H1 (cell line): ENCODE results near the gene KAT8. TPM values are rescaled to one million over a fixed set of nuclear protein-coding genes. Genes with fewer than 3 reads are reported as not detected.

Experiments used
- CTCF ChIA-PET: fragments of 300-600 bp; sonication (Branson Sonifier 250); formaldehyde crosslinking; loops from one replicate; lab custom pipeline; 2021; ENCODE audit not compliant: partially characterized antibody; lab: Charles Lee
- POLR2A ChIA-PET: fragments of 300-600 bp; sonication (Branson Sonifier 250); formaldehyde crosslinking; loops from one replicate; lab custom pipeline; 2021; ENCODE audit warnings: inconsistent platforms; ENCODE audit not compliant: partially characterized antibody; lab: Charles Lee
- DNase-seq, 2 experiments: peaks; one replicate each; pipeline versions ENCODE4 v3.0.0 to v3.0.0-alpha.2; 2010 to 2022; ENCODE audit warnings: low spot score in 2 of 2, low read depth in 1 of 2, mixed read lengths in 1 of 2
- FAIRE-seq: peaks from 2 replicates; lab custom pipeline; 2011; peaks lifted over from hg19 to GRCh38; lab: Jason Lieb, UNC
- H2AFZ ChIP-seq: 2 replicates; pipeline ENCODE4 v1.8.1; 2012; ENCODE audit warnings: low read length, inconsistent platforms
- H2AK5ac ChIP-seq: 2 replicates; pipeline ENCODE4 v1.6.1; 2013; ENCODE audit warnings: low read depth, low read length
- H2BK120ac ChIP-seq: replicated peaks from 2 replicates; pipeline ENCODE3; 2013; ENCODE audit warnings: low read depth, low read length, inconsistent platforms
- H2BK12ac ChIP-seq: 2 replicates; pipeline ENCODE4 v1.6.1; 2013; ENCODE audit warnings: low read depth, low read length
- H2BK15ac ChIP-seq: 2 replicates; pipeline ENCODE4 v1.6.1; 2013; ENCODE audit warnings: low read length
- H2BK20ac ChIP-seq: 2 replicates; pipeline ENCODE4 v1.6.1; 2013; ENCODE audit warnings: low read length
- H2BK5ac ChIP-seq: 2 replicates; pipeline ENCODE4 v1.6.1; 2013; ENCODE audit warnings: low read depth, low read length
- H3K14ac ChIP-seq: 2 replicates; pipeline ENCODE4 v1.6.1; 2013; ENCODE audit warnings: inconsistent platforms; ENCODE audit not compliant: insufficient read length
- H3K18ac ChIP-seq: 2 replicates; pipeline ENCODE4 v1.6.1; 2013; ENCODE audit warnings: low read length; ENCODE audit errors: extremely low read depth
- H3K23ac ChIP-seq: 2 replicates; pipeline ENCODE4 v1.6.1; 2013; ENCODE audit warnings: inconsistent platforms; ENCODE audit not compliant: insufficient read length
- H3K23me2 ChIP-seq: 2 replicates; pipeline ENCODE4 v1.6.1; 2013; ENCODE audit warnings: low read depth, low read length
- H3K27ac ChIP-seq: 2 replicates; pipeline ENCODE4 v1.6.1; 2011; ENCODE audit warnings: low read depth, low read length, inconsistent platforms
- H3K27me3 ChIP-seq, 4 experiments: replicated peaks in 1 of 4; 1 replicate in 1 of 4; 2 replicates in 3 of 4; pipeline versions ENCODE4 v1.6.1 to v1.8.1; 2011 to 2013; ENCODE audit warnings: low read length in 3 of 4, mild to moderate bottlenecking in 3 of 4, inconsistent platforms in 2 of 4, mixed read lengths in 2 of 4, moderate library complexity in 1 of 4; ENCODE audit not compliant: control insufficient read depth in 3 of 4, insufficient read depth in 3 of 4; ENCODE audit errors: extremely low read depth in 1 of 4
- H3K36me3 ChIP-seq, 4 experiments: 2 replicates each; pipeline versions ENCODE4 v1.6.1 to v1.8.1; 2011 to 2013; ENCODE audit warnings: mild to moderate bottlenecking in 4 of 4, low read length in 3 of 4, moderate library complexity in 2 of 4, control low read depth in 1 of 4, inconsistent platforms in 1 of 4; ENCODE audit not compliant: insufficient read depth in 4 of 4, control insufficient read depth in 2 of 4
- H3K4ac ChIP-seq: replicated peaks from 2 replicates; pipeline ENCODE3; 2013; ENCODE audit warnings: low read length, low read depth, mixed read lengths, inconsistent platforms; ENCODE audit not compliant: insufficient read length
- H3K4me1 ChIP-seq, 4 experiments: replicated peaks in 1 of 4; 1 replicate in 1 of 4; 2 replicates in 3 of 4; pipeline versions ENCODE4 v1.6.1 to v1.8.1; 2011 to 2013; ENCODE audit warnings: low read length in 3 of 4, inconsistent platforms in 2 of 4, mixed read lengths in 1 of 4; ENCODE audit not compliant: insufficient read depth in 4 of 4, control insufficient read depth in 3 of 4
- H3K4me2 ChIP-seq, 2 experiments: 2 replicates each; pipeline versions ENCODE4 v1.6.1 to v1.8.1; 2011 to 2013; ENCODE audit warnings: low read depth in 2 of 2, low read length in 2 of 2, control low read depth in 1 of 2, inconsistent platforms in 1 of 2, mild to moderate bottlenecking in 1 of 2; ENCODE audit not compliant: insufficient read depth in 1 of 2
- H3K4me3 ChIP-seq, 4 experiments: fragments of 200-600, 300-600 bp in 1 of 4; sonication (generic), shearing (Covaris generic), sonication (Bioruptor Twin) in 1 of 4; 2 replicates each; pipeline versions ENCODE4 v1.5.1 to v1.8.1; 2011 to 2016; ENCODE audit warnings: low read length in 4 of 4, low read depth in 3 of 4, control low read depth in 2 of 4, inconsistent platforms in 2 of 4, mild to moderate bottlenecking in 2 of 4, mixed read lengths in 1 of 4, moderate library complexity in 1 of 4; ENCODE audit not compliant: insufficient read depth in 2 of 4; ENCODE audit errors: extremely low read depth in 1 of 4
- H3K56ac ChIP-seq: replicated peaks from 2 replicates; pipeline ENCODE3; 2013; ENCODE audit warnings: low read depth, mild to moderate bottlenecking, mixed read lengths, low read length, inconsistent platforms; ENCODE audit not compliant: insufficient read length
- H3K79me1 ChIP-seq: 2 replicates; pipeline ENCODE4 v1.6.1; 2013; ENCODE audit warnings: low read depth, low read length, control low read depth
- H3K79me2 ChIP-seq, 2 experiments: 2 replicates each; pipeline versions ENCODE4 v1.6.1 to v1.8.1; 2012 to 2013; ENCODE audit warnings: low read length in 2 of 2, mild to moderate bottlenecking in 2 of 2, inconsistent platforms in 1 of 2; ENCODE audit not compliant: insufficient read depth in 2 of 2, control insufficient read depth in 1 of 2
- H3K9ac ChIP-seq, 4 experiments: replicated peaks in 1 of 4; 1 replicate in 1 of 4; 2 replicates in 3 of 4; pipeline versions ENCODE4 v1.6.1 to v1.8.1; 2011 to 2013; ENCODE audit warnings: low read depth in 3 of 4, low read length in 3 of 4, control low read depth in 2 of 4, mild to moderate bottlenecking in 2 of 4, moderate library complexity in 2 of 4, inconsistent platforms in 1 of 4; ENCODE audit errors: extremely low read depth in 1 of 4
- H3K9me3 ChIP-seq, 2 experiments: 2 replicates each; pipeline versions ENCODE4 v1.6.1 to v1.8.1; 2012 to 2013; ENCODE audit warnings: mild to moderate bottlenecking in 2 of 2, moderate library complexity in 2 of 2, control low read depth in 1 of 2, inconsistent platforms in 1 of 2, low read depth in 1 of 2, low read length in 1 of 2, mixed read lengths in 1 of 2; ENCODE audit not compliant: insufficient read depth in 2 of 2
- H4K20me1 ChIP-seq, 2 experiments: replicated peaks in 1 of 2; 2 replicates each; pipeline versions ENCODE3 to v1.8.1; 2011 to 2013; ENCODE audit warnings: inconsistent platforms in 2 of 2, low read length in 2 of 2, mild to moderate bottlenecking in 1 of 2; ENCODE audit not compliant: insufficient read depth in 2 of 2, control insufficient read depth in 1 of 2
- H4K5ac ChIP-seq: 2 replicates; pipeline ENCODE4 v1.6.1; 2013; ENCODE audit warnings: low read length, low read depth, mixed read lengths, inconsistent platforms; ENCODE audit not compliant: insufficient read length
- H4K8ac ChIP-seq: 2 replicates; pipeline ENCODE4 v1.8.0; 2013; ENCODE audit warnings: mild to moderate bottlenecking, moderate library complexity, low read length, inconsistent platforms; ENCODE audit not compliant: insufficient read depth; ENCODE audit errors: extremely low read depth
- H4K91ac ChIP-seq: replicated peaks from 2 replicates; pipeline ENCODE3; 2013; ENCODE audit warnings: low read length, mixed read lengths, inconsistent platforms; ENCODE audit not compliant: insufficient read length
- HDAC6 ChIP-seq: IDR thresholded peaks from one replicate; pipeline ENCODE4 v1.7.1; 2012; ENCODE audit warnings: low read depth, mild to moderate bottlenecking, inconsistent platforms, low read length, moderate library complexity
- JUND ChIP-seq: IDR thresholded peaks from 2 replicates; pipeline ENCODE4 v1.6.1; 2011; ENCODE audit warnings: mild to moderate bottlenecking, improper control_type of control experiment, low read length
- NANOG ChIP-seq: IDR thresholded peaks from 2 replicates; pipeline ENCODE4 v1.6.1; 2011; ENCODE audit warnings: low read length, low read depth, mild to moderate bottlenecking, inconsistent platforms; ENCODE audit not compliant: insufficient read depth, poor library complexity, severe bottlenecking
- POLR2AphosphoS5 ChIP-seq: IDR thresholded peaks from 2 replicates; pipeline ENCODE4 v1.6.1; 2011; ENCODE audit warnings: low read depth, low read length
- RXRA ChIP-seq: IDR thresholded peaks from 2 replicates; pipeline ENCODE4 v1.6.1; 2011; ENCODE audit warnings: low read depth, mild to moderate bottlenecking, low read length, moderate library complexity; ENCODE audit not compliant: insufficient read depth
- SIX5 ChIP-seq: IDR thresholded peaks from 2 replicates; pipeline ENCODE4 v1.6.1; 2011; ENCODE audit warnings: mild to moderate bottlenecking, low read depth, low read length
- SUZ12 ChIP-seq: fragments of 200-600 bp; sonication (generic); IDR thresholded peaks from 2 replicates; pipeline ENCODE4 v1.6.1; 2012; ENCODE audit warnings: mild to moderate bottlenecking, inconsistent platforms, low read length, moderate library complexity, mixed read lengths
- TBP ChIP-seq: IDR thresholded peaks from 2 replicates; pipeline ENCODE4 v1.6.1; 2011; ENCODE audit warnings: low read depth, low read length, improper control_type of control experiment
- whole genome bisulfite sequencing, 2 experiments: shearing (Covaris generic) in 1 of 2; methylation state at CpG; one replicate each; pipeline versions ENCODE4 v1.1.6 to v1.1.7; 2013 to 2015; ENCODE audit warnings: low lambda C conversion rate in 2 of 2, mixed read lengths in 2 of 2, inconsistent platforms in 1 of 2, low coverage in 1 of 2, missing lambda C conversion rate in 1 of 2; ENCODE audit not compliant: insufficient replicate concordance in 2 of 2, insufficient coverage in 1 of 2, insufficient read length in 1 of 2; ENCODE audit errors: extremely low coverage in 1 of 2, missing lambda C conversion rate in 1 of 2; 5-methylcytosine and 5-hydroxymethylcytosine counted together
- polyA plus RNA-seq, 7 experiments: library from polyadenylated mRNA; depleted of rRNA in 3 of 7; stranded (reverse) in 5 of 7; unstranded in 2 of 7; fragments of >200 nt in 5 of 7; fragments of 200-250 nt in 2 of 7; gene quantifications; 1 replicate in 5 of 7; 2 replicates in 1 of 7; 4 replicates in 1 of 7; pipeline versions ENCODE4 v1.2.1 to v1.2.3, GENCODE V29; 2011 to 2013; ENCODE audit warnings: missing spikeins in 2 of 7, mixed read lengths in 2 of 7
- total RNA-seq: library from RNA; stranded (reverse); fragmentation: NEBNext Ultra II Directional; extraction: Animal tissue kit (Norgen Biotek cat#: 25700); gene quantifications from 2 replicates; pipeline ENCODE4 v1.2.1, GENCODE V29; 2021
- TF ChIP-seq, protein P1 (sequence below): IDR thresholded peaks from 2 replicates; pipeline ENCODE4 v1.6.1; 2012; ENCODE audit warnings: inconsistent platforms

The KAT8 gene
- total and polyA plus RNA-seq, 2 of the 8 experiments (the other 6 are each of a cell fraction or from before 2014, with no cell fraction given): 52.6 to 61.6 TPM

DNA sequence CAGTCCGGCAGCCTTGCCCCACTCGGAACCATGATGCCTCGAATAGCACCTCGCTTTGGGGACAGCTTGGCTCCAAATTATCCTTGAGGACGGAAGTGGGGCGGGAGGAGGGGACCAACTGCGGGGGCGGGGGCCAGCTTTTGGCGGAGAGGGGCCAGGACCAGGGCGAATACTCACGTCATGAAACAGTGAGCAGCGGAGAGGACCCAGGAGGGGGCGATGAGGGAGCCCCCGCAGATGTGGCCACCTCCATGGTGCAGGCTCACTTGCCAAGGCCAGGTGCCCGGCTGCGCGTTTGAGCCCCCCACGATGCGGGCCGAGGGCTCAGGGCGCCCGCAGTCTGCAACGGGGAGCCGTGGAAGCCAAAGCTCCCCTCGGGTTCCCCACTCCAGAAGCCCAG is 31.4 kb downstream of the KAT8 start:
- Histone ChIP-seq H3K79me2 (no peaks in the 10 kb centered on the region), H4K8ac (no peak overlapping the region), H3K23ac (no peak overlapping the region), H3K27me3 (peaks cover 0 to 11% (median 5%) of the 10 kb centered on the region in 4 experiments; a peak in 4 of 7 replicates), H3K9me3 (no peaks in the 10 kb centered on the region), H2BK120ac (no peak overlapping the region), H3K4me2 (peak overlapping the region; percentile 57 to 77), H4K5ac (no peak overlapping the region), H2BK20ac (no peak overlapping the region), H2BK5ac (peak overlapping the region; percentile 26; the same call in 1 of the 2 replicates), H3K14ac (no peak overlapping the region), H4K91ac (no peak overlapping the region), H3K23me2 (peaks cover 7% of the 10 kb centered on the region; the same call in 1 of the 2 replicates), H3K56ac (no peak overlapping the region), H3K36me3 (no peaks in the 10 kb centered on the region), H3K79me1 (no peaks in the 10 kb centered on the region), H2BK12ac (0 out of 2 replicates have a peak overlapping the region, but pooled peaks have one; percentile 53), H2AFZ (no peak overlapping the region), H3K4ac (no peak overlapping the region), H2BK15ac (no peak overlapping the region), H3K27ac (no peak overlapping the region), H3K18ac (peak overlapping the region; percentile 19; the same call in 1 of the 2 replicates), H3K4me1 (peaks cover 0 to 18% (median 4%) of the 10 kb centered on the region in 4 experiments; a peak in 5 of 7 replicates), H4K20me1 (no peaks in the 10 kb centered on the region), H2AK5ac (no peak overlapping the region), H3K9ac (no peak overlapping the region), H3K4me3 (peak overlapping the region in 1 of 4 experiments; percentile 59; a peak in 2 of 8 replicates)
- DNase-seq (no peak), FAIRE-seq (no peak)
- ChIA-PET CTCF (interaction anchor here (0.6 to 1.5 kb wide), 5 partner anchors 9 to 574 kb away, joined by 3 to 5 read pairs (median 3); no protein-coding TSS in a partner anchor), POLR2A (interaction anchor here (1.0 to 34.9 kb wide), 6 partner anchors 8 to 34 kb away, joined by 5 to 713 read pairs (median 12); partner anchors contain the start of genes BCKDK, FUS, KAT8 and PRSS8)
- no peak for TF ChIP-seq SIX5
- TF ChIP-seq JUND: no peak
- TF ChIP-seq HDAC6: no peak
- no peak for TF ChIP-seq TBP
- no peak for TF ChIP-seq RXRA
- no peak for TF ChIP-seq SUZ12
- no peak for TF ChIP-seq NANOG
- no peak for TF ChIP-seq POLR2AphosphoS5
- TF ChIP-seq, protein P1, sequence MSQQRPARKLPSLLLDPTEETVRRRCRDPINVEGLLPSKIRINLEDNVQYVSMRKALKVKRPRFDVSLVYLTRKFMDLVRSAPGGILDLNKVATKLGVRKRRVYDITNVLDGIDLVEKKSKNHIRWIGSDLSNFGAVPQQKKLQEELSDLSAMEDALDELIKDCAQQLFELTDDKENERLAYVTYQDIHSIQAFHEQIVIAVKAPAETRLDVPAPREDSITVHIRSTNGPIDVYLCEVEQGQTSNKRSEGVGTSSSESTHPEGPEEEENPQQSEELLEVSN: no peak
- 96% methylated on average over 13 of the region's 25 CpGs; no CpG with 5 or more reads in 1 of the 2 experiments for WGBS, 2 experiments
